Mesendoderm (in vitro differentiated cells): ENCODE results near the gene SPRY2.
A peak's percentile ranks its signal among the peaks of the same experiment; 100 is the strongest.

Source experiments
- DNase-seq: peaks from one replicate; pipeline ENCODE4 v3.0.0; 2013
- H2AK5ac ChIP-seq: 2 replicates; pipeline ENCODE4 v1.6.1; 2013; ENCODE audit warnings: low read length, inconsistent platforms
- H2BK120ac ChIP-seq: 2 replicates; pipeline ENCODE4 v1.6.1; 2013; ENCODE audit warnings: low read depth, mild to moderate bottlenecking, low read length, moderate library complexity, mixed read lengths
- H2BK15ac ChIP-seq: replicated peaks from 2 replicates; pipeline ENCODE4 v1.6.1; 2013; ENCODE audit warnings: low read depth, mild to moderate bottlenecking, moderate library complexity
- H2BK5ac ChIP-seq: 2 replicates; pipeline ENCODE4 v1.6.1; 2013; ENCODE audit warnings: low read length, inconsistent platforms
- H3K18ac ChIP-seq: 2 replicates; pipeline ENCODE4 v1.6.1; 2013; ENCODE audit warnings: mild to moderate bottlenecking, low read length, mixed read lengths
- H3K23ac ChIP-seq: one replicate; pipeline ENCODE4 v1.6.1; 2013; ENCODE audit warnings: low read length
- H3K27ac ChIP-seq: 2 replicates; pipeline ENCODE4 v1.5.1; 2013; ENCODE audit warnings: low read depth, mild to moderate bottlenecking, inconsistent platforms, low read length, moderate library complexity
- H3K27me3 ChIP-seq: 2 replicates; pipeline ENCODE4 v1.6.1; 2013; ENCODE audit warnings: low read length, control low read depth, mild to moderate bottlenecking, inconsistent platforms; ENCODE audit not compliant: insufficient read depth, poor library complexity
- H3K36me3 ChIP-seq: 2 replicates; pipeline ENCODE4 v1.6.1; 2013; ENCODE audit warnings: low read length, inconsistent platforms; ENCODE audit not compliant: control insufficient read depth, insufficient read depth
- H3K4ac ChIP-seq: one replicate; pipeline ENCODE4 v1.6.1; 2013; ENCODE audit warnings: low read depth, mild to moderate bottlenecking, low read length, moderate library complexity
- H3K4me1 ChIP-seq: 2 replicates; pipeline ENCODE4 v1.6.1; 2013; ENCODE audit warnings: low read depth, low read length, inconsistent platforms; ENCODE audit not compliant: control insufficient read depth
- H3K4me2 ChIP-seq: 2 replicates; pipeline ENCODE4 v1.6.1; 2013; ENCODE audit warnings: low read length
- H3K4me3 ChIP-seq: 2 replicates; pipeline ENCODE4 v1.5.1; 2013; ENCODE audit warnings: mild to moderate bottlenecking, low read length
- H3K56ac ChIP-seq: one replicate; pipeline ENCODE4 v1.6.1; 2013; ENCODE audit warnings: low read length
- H3K79me1 ChIP-seq: 2 replicates; pipeline ENCODE4 v1.6.1; 2013; ENCODE audit warnings: low read length, inconsistent platforms
- H3K79me2 ChIP-seq: 2 replicates; pipeline ENCODE4 v1.6.1; 2013; ENCODE audit warnings: mild to moderate bottlenecking, low read length; ENCODE audit not compliant: control insufficient read depth, insufficient read depth
- H3K9ac ChIP-seq: 2 replicates; pipeline ENCODE4 v1.6.1; 2013; ENCODE audit warnings: low read length, inconsistent platforms
- H4K5ac ChIP-seq: one replicate; pipeline ENCODE4 v1.6.1; 2013; ENCODE audit warnings: low read length
- H4K8ac ChIP-seq: one replicate; pipeline ENCODE4 v1.6.1; 2013; ENCODE audit warnings: low read depth, mild to moderate bottlenecking, control low read depth, low read length, moderate library complexity
- WGBS: extraction: QIAGEN DNeasy Blood & Tissue Kit; methylation state at CpG from one replicate; pipeline ENCODE4 v1.1.7; 2013; ENCODE audit warnings: low lambda C conversion rate, missing lambda C conversion rate; ENCODE audit not compliant: insufficient coverage; ENCODE audit errors: extremely low coverage; 5-methylcytosine and 5-hydroxymethylcytosine counted together
- small RNA-seq: library from polyadenylated mRNA; stranded (forward); fragments of <200 nt; extraction: miRNeasy Mini kit (QIAGEN cat#:217004); gene quantifications from one replicate; pipeline ENCODE3, GENCODE V24; 2013; ENCODE audit not compliant: insufficient read depth

Gene SPRY2

DNA sequence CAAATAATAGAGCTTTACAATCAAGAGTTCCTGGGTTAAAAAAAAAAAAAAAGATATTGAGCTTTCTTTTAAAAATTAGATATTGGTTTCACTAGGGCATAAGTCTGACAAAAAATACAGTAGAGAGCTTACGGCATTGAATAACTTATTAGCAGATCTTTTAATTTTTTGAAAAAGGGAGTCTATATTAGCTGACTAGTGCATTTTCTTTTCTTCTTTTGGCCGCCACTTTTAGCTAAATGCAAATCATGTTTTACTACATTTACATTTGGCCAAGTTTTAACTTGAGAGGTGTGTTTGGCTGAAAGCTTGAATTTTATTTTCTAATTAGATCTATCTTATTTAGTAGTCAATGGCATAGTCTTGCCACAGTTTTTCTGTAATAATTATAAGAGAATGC is 43.4 kb downstream of the SPRY2 start:
- Histone ChIP-seq H3K9ac (no peak overlapping the region), H3K23ac (no peak overlapping the region), H4K8ac (no peak overlapping the region), H2BK5ac (no peak overlapping the region), H3K4ac (no peak overlapping the region), H3K4me3 (no peak overlapping the region), H3K4me2 (no peak overlapping the region), H2BK120ac (no peak overlapping the region), H2BK15ac (peak overlapping the region; percentile 19), H3K18ac (no peak overlapping the region), H3K4me1 (no peaks in the 10 kb centered on the region), H2AK5ac (no peak overlapping the region), H3K56ac (no peak overlapping the region), H3K79me2 (no peaks in the 10 kb centered on the region), H4K5ac (no peak overlapping the region), H3K36me3 (no peaks in the 10 kb centered on the region), H3K79me1 (no peaks in the 10 kb centered on the region), H3K27me3 (no peaks in the 10 kb centered on the region), H3K27ac (no peak overlapping the region)
- DNase-seq: no peak
- no CpG with 5 or more reads among the region's 2 CpGs for WGBS

DNA sequence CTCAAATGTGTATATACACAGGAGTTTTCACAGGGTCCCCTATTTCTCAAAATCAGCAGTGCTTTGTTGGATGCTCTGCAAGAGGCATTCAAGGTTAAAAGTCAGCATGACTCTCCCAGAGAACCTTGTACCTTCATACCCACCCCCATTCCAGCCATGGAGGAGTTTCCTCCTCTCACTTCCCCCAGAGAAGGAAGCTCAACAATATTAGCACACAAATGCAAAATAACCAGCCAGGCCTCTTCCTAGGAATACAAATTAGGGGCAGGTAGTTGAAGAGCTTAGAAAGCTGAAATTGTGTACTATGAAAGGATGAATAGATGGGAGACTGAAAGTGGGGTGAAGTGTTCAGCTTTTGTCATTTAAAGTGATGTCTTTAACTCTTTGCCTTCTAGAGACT is 43.8 kb downstream of the SPRY2 start:
- H3K79me1 ChIP-seq: no peaks in the 10 kb centered on the region
- no peak overlapping the region for H2BK120ac ChIP-seq
- H2BK15ac ChIP-seq: no peak overlapping the region
- H3K4me1 ChIP-seq: no peaks in the 10 kb centered on the region
- no peak overlapping the region for H4K8ac ChIP-seq
- no peak overlapping the region for H2AK5ac ChIP-seq
- no peaks in the 10 kb centered on the region for H3K36me3 ChIP-seq
- no peak overlapping the region for H3K4me2 ChIP-seq
- no peaks in the 10 kb centered on the region for H3K27me3 ChIP-seq
- no peak overlapping the region for H4K5ac ChIP-seq
- H3K9ac ChIP-seq: no peak overlapping the region
- H3K4me3 ChIP-seq: no peak overlapping the region
- DNase-seq: peak; percentile 48
- H2BK5ac ChIP-seq: no peak overlapping the region
- H3K79me2 ChIP-seq: no peaks in the 10 kb centered on the region
- H3K4ac ChIP-seq: no peak overlapping the region
- no peak overlapping the region for H3K56ac ChIP-seq
- no peak overlapping the region for H3K23ac ChIP-seq
- no peak overlapping the region for H3K27ac ChIP-seq
- no peak overlapping the region for H3K18ac ChIP-seq

DNA sequence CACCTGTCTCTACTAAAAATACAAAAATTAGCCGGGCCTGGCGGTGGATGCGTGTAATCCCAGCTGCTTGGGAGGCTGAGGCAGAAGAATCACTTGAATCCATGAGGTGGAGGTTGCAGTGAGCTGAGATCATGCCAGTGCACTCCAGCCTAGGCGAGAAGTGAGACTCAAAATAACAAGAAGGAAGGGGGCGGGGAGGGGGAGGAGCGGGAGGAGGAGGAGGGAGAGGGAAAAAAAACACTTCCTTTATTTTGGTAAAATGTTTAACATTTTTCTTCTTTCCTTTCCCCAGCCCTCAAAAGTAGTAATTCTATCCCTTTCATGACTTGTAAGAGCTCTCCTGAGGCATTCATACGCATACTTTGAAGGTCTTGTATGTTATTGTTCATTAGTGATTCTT is 44.3 kb downstream of the SPRY2 start:
- H3K4me2 ChIP-seq: no peak overlapping the region
- H3K4ac ChIP-seq: no peak overlapping the region
- H3K23ac ChIP-seq: no peak overlapping the region
- H4K8ac ChIP-seq: no peak overlapping the region
- peak overlapping the region; percentile 75 for H3K18ac ChIP-seq
- no peak overlapping the region for H2BK120ac ChIP-seq
- H3K27ac ChIP-seq: no peak overlapping the region
- no peak overlapping the region for H3K56ac ChIP-seq
- H2BK5ac ChIP-seq: no peak overlapping the region
- no peak overlapping the region for H3K9ac ChIP-seq
- no peak overlapping the region for H3K4me3 ChIP-seq
- H3K79me2 ChIP-seq: no peaks in the 10 kb centered on the region
- H3K79me1 ChIP-seq: no peaks in the 10 kb centered on the region
- H2AK5ac ChIP-seq: no peak overlapping the region
- no peaks in the 10 kb centered on the region for H3K4me1 ChIP-seq
- no peaks in the 10 kb centered on the region for H3K27me3 ChIP-seq
- H3K36me3 ChIP-seq: no peaks in the 10 kb centered on the region
- H4K5ac ChIP-seq: no peak overlapping the region
- no peak for DNase-seq
- no CpG with 5 or more reads among the region's 7 CpGs for WGBS
- H2BK15ac ChIP-seq: no peak overlapping the region

DNA sequence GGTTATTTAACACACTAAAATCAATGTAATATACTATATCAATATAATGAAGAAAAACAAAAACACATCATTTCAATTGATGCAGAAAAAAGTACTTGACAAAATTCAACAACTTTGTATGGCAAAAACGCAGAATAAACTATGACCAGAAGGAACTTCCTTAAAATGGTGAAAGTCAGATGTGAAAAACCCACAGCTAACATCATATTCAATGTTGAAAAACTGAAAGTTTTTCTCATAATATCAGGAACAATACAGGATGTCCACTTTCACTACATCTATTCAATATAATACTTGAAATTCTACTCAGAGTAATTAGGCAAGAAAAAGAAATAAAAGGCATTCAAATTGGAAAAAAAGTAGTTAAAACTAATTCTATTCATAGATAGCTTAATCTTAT is 50.3 kb downstream of the SPRY2 start:
- Histone ChIP-seq H4K5ac (no peak overlapping the region), H3K79me2 (no peaks in the 10 kb centered on the region), H2AK5ac (no peak overlapping the region), H3K4me3 (no peak overlapping the region), H3K56ac (no peak overlapping the region), H3K27ac (no peak overlapping the region), H2BK5ac (no peak overlapping the region), H3K4me1 (no peaks in the 10 kb centered on the region), H3K36me3 (no peaks in the 10 kb centered on the region), H4K8ac (no peak overlapping the region), H3K4ac (no peak overlapping the region), H3K23ac (no peak overlapping the region), H3K27me3 (no peaks in the 10 kb centered on the region), H3K18ac (no peak overlapping the region), H2BK15ac (no peak overlapping the region), H3K79me1 (no peaks in the 10 kb centered on the region), H3K4me2 (no peak overlapping the region), H3K9ac (no peak overlapping the region), H2BK120ac (no peak overlapping the region)
- DNase-seq: no peak
- no CpG with 5 or more reads among the region's 1 CpG for WGBS

Small RNA genes lying within 50 kb of the gene (small RNA-seq; reads per million reads assigned to genes)
- 0.90 reads per million for gene RNU6-61P
